K562 (cell line): ENCODE data around the gene CD69.

Experiments
- AFF4 ChIP-seq: sonication (generic); formaldehyde crosslinking; IDR thresholded peaks from 2 replicates; pipeline ENCODE4 v1.8.0; 2023; ENCODE audit warnings: mild to moderate bottlenecking, missing genetic modification reagents
- BHLHE40 ChIP-seq: IDR thresholded peaks from 2 replicates; pipeline ENCODE4 v1.6.1; 2011; ENCODE audit warnings: low read length, improper control_type of control experiment
- CTCF ChIP-seq, 3 experiments: IDR thresholded peaks in 2 of 3; conservative IDR thresholded peaks in 1 of 3; 2 replicates each; pipeline ENCODE4 v1.5.1; 2011 to 2012; ENCODE audit warnings: low read length in 3 of 3, mild to moderate bottlenecking in 3 of 3, control low read depth in 2 of 3, improper control_type of control experiment in 1 of 3, inconsistent platforms in 1 of 3, low read depth in 1 of 3, mixed read lengths in 1 of 3, moderate library complexity in 1 of 3; ENCODE audit not compliant: insufficient read depth in 2 of 3
- DEAF1 ChIP-seq: fragments of 450-650 bp; formaldehyde crosslinking; IDR thresholded peaks from 2 replicates; pipeline ENCODE4 v1.4.0; 2020; ENCODE audit warnings: mild to moderate bottlenecking, moderate library complexity
- DNMT1 ChIP-seq: fragments of 450-650 bp; IDR thresholded peaks from 2 replicates; pipeline ENCODE4 v1.6.1; 2016; ENCODE audit warnings: antibody characterized with exemption, mild to moderate bottlenecking
- FOXP4 ChIP-seq: sonication (generic); formaldehyde crosslinking; IDR thresholded peaks from 2 replicates; pipeline ENCODE4 v1.8.0; 2022; ENCODE audit warnings: mild to moderate bottlenecking, missing genetic modification reagents, borderline replicate concordance
- MAZ ChIP-seq, 2 experiments: fragments of 450-650 bp in 1 of 2; sonication (generic) in 1 of 2; formaldehyde crosslinking; IDR thresholded peaks in 1 of 2; conservative IDR thresholded peaks in 1 of 2; 2 replicates each; pipeline versions ENCODE4 v1.4.0 to v1.5.0; 2020; ENCODE audit warnings: mild to moderate bottlenecking in 1 of 2, missing genetic modification reagents in 1 of 2
- MNT ChIP-seq, 2 experiments: fragments of 450-650 bp; conservative IDR thresholded peaks; 2 replicates each; pipeline ENCODE4 v1.6.1; 2017; ENCODE audit warnings: mild to moderate bottlenecking in 2 of 2, moderate library complexity in 2 of 2
- MYC ChIP-seq, 2 experiments: fragments of 250-450 bp in 1 of 2; sonication (Bioruptor Pico) in 1 of 2; IDR thresholded peaks; 2 replicates each; pipeline versions ENCODE4 v1.5.1 to v1.6.1; 2012 to 2021; ENCODE audit warnings: low read depth in 2 of 2, borderline replicate concordance in 1 of 2, improper control_type of control experiment in 1 of 2, low read length in 1 of 2, mild to moderate bottlenecking in 1 of 2, moderate library complexity in 1 of 2
- NFYB ChIP-seq: IDR thresholded peaks from 2 replicates; pipeline ENCODE4 v1.6.1; 2011; ENCODE audit warnings: mild to moderate bottlenecking, moderate library complexity; ENCODE audit not compliant: insufficient read length; ENCODE audit errors: extremely low read depth
- POLR2A ChIP-seq: fragments of 450-650 bp; conservative IDR thresholded peaks from 2 replicates; pipeline ENCODE4 v1.6.1; 2016
- TCF7 ChIP-seq: sonication (generic); IDR thresholded peaks from 2 replicates; pipeline ENCODE4 v1.6.1; 2016; ENCODE audit warnings: antibody characterized with exemption, borderline replicate concordance
- YY1 ChIP-seq, 3 experiments: IDR thresholded peaks; 2 replicates each; pipeline ENCODE4 v1.6.1; 2011; ENCODE audit warnings: low read length in 2 of 3, mild to moderate bottlenecking in 2 of 3, moderate library complexity in 2 of 3, borderline replicate concordance in 1 of 3, control low read depth in 1 of 3, low read depth in 1 of 3; ENCODE audit not compliant: insufficient read depth in 3 of 3, insufficient replicate concordance in 2 of 3, control insufficient read depth in 1 of 3, insufficient read length in 1 of 3; ENCODE audit errors: extremely low read depth in 1 of 3
- ZBTB11 ChIP-seq, 3 experiments: fragments of 200-800 bp in 1 of 3; fragments of 250-450 bp in 1 of 3; fragments of 450-650 bp in 1 of 3; sonication (Bioruptor Pico) in 1 of 3; sonication (Bioruptor generic) in 1 of 3; formaldehyde crosslinking in 1 of 3; IDR thresholded peaks; 2 replicates each; pipeline versions ENCODE4 v1.6.1 to v1.8.0; 2016 to 2022; ENCODE audit warnings: mild to moderate bottlenecking in 2 of 3, missing genetic modification characterization in 2 of 3, missing compliant biosample characterization in 1 of 3, moderate library complexity in 1 of 3

GRCh38 chr12:9708853-9709252 is 51.8 kb downstream of the CD69 start:
- TF ChIP-seq YY1 (IDR thresholded peaks at IDR 0.05; ENCODE audit: borderline replicate concordance in 1 of 3, control insufficient read depth in 1 of 3, extremely low read depth in 1 of 3, insufficient read depth in 3 of 3, insufficient read length in 1 of 3, insufficient replicate concordance in 2 of 3, low read depth in 1 of 3, low read length in 2 of 3) = no peak
- TF ChIP-seq FOXP4 = no peak
- no peak for TF ChIP-seq DEAF1 (CRISPR knock-in tag)
- TF ChIP-seq MYC (IDR thresholded peaks at IDR 0.05; ENCODE audit: low read depth, low read length) = no peak
- no peak for TF ChIP-seq MYC (CRISPR knock-in tag; IDR thresholded peaks at IDR 0.05; ENCODE audit: borderline replicate concordance, low read depth)
- no peak for TF ChIP-seq BHLHE40
- no peak for TF ChIP-seq ZBTB11 (CRISPR knock-in tag; IDR thresholded peaks at IDR 0.05)
- no peak for TF ChIP-seq POLR2A
- TF ChIP-seq NFYB = no peak
- no peak for TF ChIP-seq AFF4 (CRISPR knock-in tag)
- no peak for TF ChIP-seq MNT (conservative IDR thresholded peaks at IDR 0.05)
- no peak for TF ChIP-seq MAZ (CRISPR knock-in tag; conservative IDR thresholded peaks at IDR 0.05 in 1 of 2, IDR thresholded peaks at IDR 0.05 in 1 of 2)
- TF ChIP-seq CTCF (IDR thresholded peaks at IDR 0.05 in 2 of 3, conservative IDR thresholded peaks at IDR 0.05 in 1 of 3; ENCODE audit: insufficient read depth in 2 of 3, low read depth in 1 of 3, low read length in 3 of 3) = no peak
- TF ChIP-seq TCF7 = no peak
- no peak for TF ChIP-seq DNMT1
